HG03095 (cell line): Measurements from ENCODE around the gene CCDC86.

Experiments
- ATAC-seq: cut with Tn5 transposase; IDR thresholded peaks from one replicate; pipeline ENCODE4 v1.9.1; 2021; ENCODE audit warnings: moderate library complexity; ENCODE audit not compliant: unreplicated experiment

CCDC86 gene

DNA sequence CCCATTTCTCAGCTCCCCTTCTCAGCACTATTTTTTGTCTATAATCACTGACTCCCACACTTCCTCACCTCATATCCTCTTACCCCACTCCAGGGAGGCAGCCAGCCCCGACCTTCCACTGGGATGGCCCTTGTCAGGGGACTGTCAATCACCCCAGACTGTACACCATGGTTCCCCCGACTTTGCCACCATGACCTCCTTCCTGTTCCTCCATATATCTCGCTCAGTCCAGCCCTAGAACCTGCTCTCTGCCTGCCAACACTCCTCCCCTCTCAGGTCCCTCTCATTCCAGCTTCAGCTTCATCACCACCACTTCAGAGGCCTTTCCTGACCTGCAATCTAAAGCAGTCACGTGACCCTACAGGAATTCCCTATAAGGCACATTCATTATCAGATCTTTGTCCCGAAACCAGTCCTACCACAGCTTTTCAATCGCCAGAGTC, 48.0 kb downstream of the CCDC86 start:
- ATAC-seq, result no peak

DNA sequence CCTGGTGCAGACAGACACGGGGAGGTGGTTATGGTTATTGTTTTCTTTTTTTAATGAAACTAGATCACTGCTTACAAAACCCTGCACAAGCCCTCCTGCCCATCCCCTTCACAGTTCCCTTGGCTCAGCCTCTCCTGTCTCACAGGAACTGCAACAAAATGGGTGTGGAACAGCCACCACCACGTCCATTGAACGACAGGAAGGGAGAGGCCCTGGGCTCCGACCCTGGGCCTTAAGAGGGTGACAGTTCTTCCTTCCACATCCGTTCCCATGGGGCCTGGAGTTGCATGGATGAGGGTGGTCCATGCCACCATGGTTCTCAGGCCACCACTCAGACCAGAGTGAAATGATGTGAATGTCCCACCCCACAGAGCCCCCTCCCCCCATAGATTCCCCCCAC, 48.8 kb downstream of the CCDC86 start:
- ATAC-seq, result no peak

DNA sequence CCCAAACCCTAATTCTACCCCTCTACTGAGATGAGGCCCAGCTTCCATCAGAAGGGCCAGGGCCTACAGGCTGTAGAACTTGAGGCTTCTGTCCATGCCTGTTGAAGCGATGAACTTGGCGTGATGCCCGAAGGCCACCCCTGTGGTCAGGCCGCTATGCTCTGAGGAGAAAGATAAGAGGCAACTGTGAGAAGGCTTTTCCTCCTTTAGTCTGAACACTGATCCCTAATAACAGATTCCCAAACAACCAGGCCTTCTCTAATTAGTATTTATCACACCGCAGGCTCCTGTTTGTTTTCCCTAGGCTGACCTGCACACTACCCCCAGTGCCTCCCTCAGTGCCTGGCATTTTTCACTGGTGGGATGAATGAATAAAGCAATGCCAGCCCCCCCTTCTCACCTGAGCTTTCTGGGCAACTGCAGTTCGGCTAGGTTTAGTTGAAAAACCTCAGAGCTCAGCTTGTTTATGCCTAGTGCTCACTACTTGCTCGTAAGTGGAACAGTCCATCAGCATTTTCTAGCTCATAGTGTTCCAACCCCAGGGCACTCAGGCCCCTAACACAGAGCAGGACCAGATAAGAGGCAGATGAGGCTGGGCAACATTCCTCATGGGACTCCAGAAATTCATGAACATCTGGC, 49.3 kb downstream of the CCDC86 start:
- ATAC-seq, result no peak

DNA sequence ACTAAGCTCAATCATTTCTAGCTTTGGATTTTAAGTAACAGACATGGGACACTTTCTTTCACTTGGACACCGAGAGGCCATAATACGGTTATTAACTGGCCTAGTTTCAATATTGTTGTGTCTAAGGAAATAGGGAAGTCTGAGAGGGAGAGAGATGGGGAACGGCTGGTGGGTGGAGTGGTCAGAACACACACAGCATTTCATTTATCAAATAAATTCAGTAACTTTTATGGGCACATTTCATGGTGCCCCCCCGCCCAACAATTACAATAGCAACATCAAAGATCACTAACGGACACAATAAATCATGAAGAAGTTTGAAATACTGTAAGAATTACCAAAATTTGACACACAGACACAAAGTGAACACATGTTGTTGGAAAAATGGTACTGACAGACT, 53.8 kb downstream of the CCDC86 start:
- ATAC-seq, result no peak

DNA sequence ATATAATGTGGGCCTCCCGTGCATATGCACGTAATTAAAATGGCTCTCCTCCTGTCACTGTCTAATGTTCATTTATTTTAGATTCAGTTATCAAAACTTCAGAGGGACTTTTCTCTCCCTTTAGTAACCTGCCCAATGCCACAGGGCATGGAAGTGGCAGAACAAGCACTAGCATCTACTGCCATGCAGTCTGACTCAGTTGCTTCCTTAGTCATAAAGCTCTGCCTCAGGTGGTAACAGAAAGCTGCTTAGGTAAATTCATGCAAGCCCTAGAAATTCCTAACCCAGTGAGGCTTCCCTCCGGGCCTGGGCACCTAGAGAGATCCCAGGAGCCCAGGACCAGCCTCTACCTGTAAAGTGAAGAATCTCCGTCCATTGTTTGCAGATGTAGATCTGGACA, 55.6 kb downstream of the CCDC86 start:
- ATAC-seq, result no peak

DNA sequence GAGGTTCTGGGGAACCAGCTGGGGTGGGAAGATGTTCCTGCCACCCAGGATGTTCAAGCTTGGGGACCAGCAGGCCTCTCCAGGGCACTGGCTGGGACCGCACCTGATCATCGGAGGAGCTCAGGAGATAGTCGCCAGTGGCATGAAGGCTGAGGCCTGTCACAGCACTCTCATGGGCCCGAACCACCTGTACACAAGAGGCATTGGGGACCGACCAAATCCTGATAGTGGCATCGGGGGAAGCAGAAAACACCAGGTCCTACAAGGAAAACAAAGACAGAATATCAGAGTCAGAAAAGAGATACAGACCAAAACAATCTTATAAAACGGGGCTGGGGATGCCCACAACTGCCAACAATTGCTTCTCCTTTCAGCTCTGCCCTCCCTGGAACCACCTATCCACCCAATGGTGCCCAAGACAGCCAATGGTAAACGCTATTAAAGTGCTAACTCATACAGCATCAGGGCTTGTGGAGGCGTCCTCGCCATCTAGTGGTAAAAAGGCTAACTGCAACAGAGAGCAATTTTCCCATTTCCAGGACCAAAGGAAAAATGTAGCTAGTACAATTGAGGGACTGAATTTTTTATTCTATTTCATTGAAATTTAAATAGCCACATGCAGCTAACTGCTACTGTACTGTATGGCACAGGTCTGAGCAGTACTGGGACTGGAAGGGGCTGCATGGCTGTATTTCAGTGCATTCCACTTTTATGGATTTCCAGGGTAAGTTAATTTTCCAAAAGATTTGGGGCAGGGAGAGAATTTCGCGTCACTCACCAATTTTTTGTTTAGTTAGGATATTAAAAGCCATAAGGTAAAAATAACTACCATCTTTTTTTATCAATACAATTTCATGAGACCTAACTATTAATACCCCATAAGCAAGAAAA, 57.4 kb downstream of the CCDC86 start:
- no peak for ATAC-seq

DNA sequence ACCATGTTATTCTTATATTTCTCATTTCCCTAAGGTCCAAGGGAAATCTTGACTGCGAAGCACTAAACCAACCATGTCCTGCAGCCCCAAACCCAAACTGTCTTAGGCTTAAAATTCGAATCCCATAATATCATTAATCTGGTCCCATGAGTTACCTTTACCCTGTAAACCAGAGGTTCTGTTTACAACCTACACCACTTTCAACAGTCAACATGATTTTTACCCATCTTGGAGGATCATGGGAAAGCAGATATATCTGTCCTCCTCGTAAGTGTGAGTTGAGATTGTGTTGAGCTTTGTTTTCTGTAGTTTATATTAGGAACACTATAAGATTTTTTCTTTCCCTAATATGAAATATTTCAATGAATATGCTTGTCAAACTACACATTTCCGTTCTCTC, 58.1 kb downstream of the CCDC86 start:
- ATAC-seq, result no peak
